Measurements from ENCODE around the gene TRPM4. TPM values are rescaled to one million over a fixed set of nuclear protein-coding genes. Genes with fewer than 3 reads are reported as not detected.

TRPM4 gene
- total RNA-seq, 1 donor from 2014 or later = 3.1 TPM

- H3K4me1 ChIP-seq = no peaks in the 10 kb centered on the region
- no peak overlapping the region for H3K4me2 ChIP-seq
- no peaks in the 10 kb centered on the region for H3K27me3 ChIP-seq
- no peak overlapping the region for H3K9ac ChIP-seq
- DNase-seq (ENCODE audit: low spot score) = no peak
- Mint-ChIP-seq H3K9me3 (no peaks in the 10 kb centered on the region), H3K36me3 (no peaks in the 10 kb centered on the region), H3K4me1 (peaks cover 8% of the 10 kb centered on the region), H3K27me3 (ENCODE audit: insufficient read depth, low read depth) (peaks cover 9% of the 10 kb centered on the region), H3K4me3 (peak overlapping the region; percentile 72), H3K27ac (peak overlapping the region; percentile 57)
- no peak overlapping the region for H2AFZ ChIP-seq (replicated peaks)
- H3K4me3 ChIP-seq = no peak overlapping the region
- H3K79me2 ChIP-seq (ENCODE audit: low read depth) = no peaks in the 10 kb centered on the region
- H3K27ac ChIP-seq = no peak overlapping the region
- H3K9me3 ChIP-seq (ENCODE audit: low read depth) = no peaks in the 10 kb centered on the region
- H3K36me3 ChIP-seq = no peaks in the 10 kb centered on the region
- TF ChIP-seq EZH2 (IDR thresholded peaks at IDR 0.05) (no peak), CTCF (IDR thresholded peaks at IDR 0.05) (no peak), EZH2phosphoT487 (IDR thresholded peaks at IDR 0.05) (no peak)
- H4K20me1 ChIP-seq (ENCODE audit: low read depth) = no peaks in the 10 kb centered on the region
- no peaks in the 10 kb centered on the region for H3F3A ChIP-seq (ENCODE audit: low read depth)
Measured at GRCh38 chr19:49165111-49165750, 7.6 kb downstream of the TRPM4 start.

GRCh38 chr19:49165865-49166301 lies 8.3 kb downstream of the TRPM4 start:
- peak; percentile 15 for TF ChIP-seq CTCF (IDR thresholded peaks at IDR 0.05)
- TF ChIP-seq EZH2 (IDR thresholded peaks at IDR 0.05) = no peak
- no peaks in the 10 kb centered on the region for H3K79me2 ChIP-seq (ENCODE audit: low read depth)
- no peaks in the 10 kb centered on the region for H3K4me1 ChIP-seq
- H4K20me1 ChIP-seq (ENCODE audit: low read depth) = no peaks in the 10 kb centered on the region
- Mint-ChIP-seq H3K27ac (no peak overlapping the region), H3K4me3 (peak overlapping the region; percentile 72), H3K36me3 (no peaks in the 10 kb centered on the region), H3K9me3 (no peaks in the 10 kb centered on the region), H3K27me3 (ENCODE audit: insufficient read depth, low read depth) (peaks cover 9% of the 10 kb centered on the region), H3K4me1 (peaks cover 6% of the 10 kb centered on the region)
- H3K9ac ChIP-seq = no peak overlapping the region
- no peak overlapping the region for H3K4me2 ChIP-seq
- H3K27ac ChIP-seq = no peak overlapping the region
- no peak for DNase-seq (ENCODE audit: low spot score)
- H3K4me3 ChIP-seq = no peak overlapping the region
- H3K27me3 ChIP-seq = no peaks in the 10 kb centered on the region
- no peaks in the 10 kb centered on the region for H3K9me3 ChIP-seq (ENCODE audit: low read depth)
- no peaks in the 10 kb centered on the region for H3K36me3 ChIP-seq
- no peaks in the 10 kb centered on the region for H3F3A ChIP-seq (ENCODE audit: low read depth)
- no peak overlapping the region for H2AFZ ChIP-seq (replicated peaks)

- no peak overlapping the region for H3K27ac Mint-ChIP-seq
- peaks cover 6% of the 10 kb centered on the region for H3K4me1 Mint-ChIP-seq
- Histone ChIP-seq H3K36me3 (no peaks in the 10 kb centered on the region), H3K27ac (no peak overlapping the region), H3K27me3 (no peaks in the 10 kb centered on the region), H4K20me1 (ENCODE audit: low read depth) (no peaks in the 10 kb centered on the region), H3K9ac (no peak overlapping the region), H3K9me3 (ENCODE audit: low read depth) (no peaks in the 10 kb centered on the region), H2AFZ (replicated peaks) (no peak overlapping the region), H3F3A (ENCODE audit: low read depth) (no peaks in the 10 kb centered on the region), H3K4me3 (no peak overlapping the region), H3K79me2 (ENCODE audit: low read depth) (no peaks in the 10 kb centered on the region), H3K4me2 (no peak overlapping the region), H3K4me1 (no peaks in the 10 kb centered on the region)
- TF ChIP-seq CTCF (IDR thresholded peaks at IDR 0.05) (no peak), EZH2phosphoT487 (IDR thresholded peaks at IDR 0.05) (no peak), EZH2 (IDR thresholded peaks at IDR 0.05) (no peak)
- no peaks in the 10 kb centered on the region for H3K36me3 Mint-ChIP-seq
- no peaks in the 10 kb centered on the region for H3K9me3 Mint-ChIP-seq
- H3K27me3 Mint-ChIP-seq (ENCODE audit: insufficient read depth, low read depth) = peaks cover 9% of the 10 kb centered on the region
- no peak overlapping the region for H3K4me3 Mint-ChIP-seq
- no peak for DNase-seq (ENCODE audit: low spot score)
Measured at GRCh38 chr19:49167857-49168409, 10.3 kb downstream of the TRPM4 start.
